Kidney (tissue), 14 donors: ENCODE results near the gene TCF7L2. TPM values are rescaled to one million over a fixed set of nuclear protein-coding genes. Genes with fewer than 3 reads are reported as not detected.

ENCODE experiments used
- DNase-seq, 5 donors: peaks; one replicate each; pipeline ENCODE4 v3.0.0-alpha.2; 2013 to 2020
- FAIRE-seq: peaks from 2 replicates; lab custom pipeline; 2012; peaks lifted over from hg19 to GRCh38; lab: Jason Lieb, UNC
- H3K27ac ChIP-seq, 2 donors: one replicate each; pipeline ENCODE4 v1.7.0; 2013; ENCODE audit warnings: low read depth in 2 of 2, low read length in 2 of 2, inconsistent platforms in 1 of 2
- H3K27me3 ChIP-seq: one replicate; pipeline ENCODE4 v1.7.1; 2013; ENCODE audit warnings: low read length, inconsistent platforms; ENCODE audit not compliant: control insufficient read depth, insufficient read depth
- H3K36me3 ChIP-seq, 3 donors: one replicate each; pipeline versions ENCODE4 v1.7.0 to v1.7.1; 2013; ENCODE audit warnings: low read length in 3 of 3, control low read depth in 1 of 3, inconsistent platforms in 1 of 3; ENCODE audit not compliant: insufficient read depth in 3 of 3, control insufficient read depth in 2 of 3
- H3K4me1 ChIP-seq, 3 donors: one replicate each; pipeline versions ENCODE4 v1.7.0 to v1.7.1; 2013; ENCODE audit warnings: low read length in 3 of 3, inconsistent platforms in 1 of 3, low read depth in 1 of 3; ENCODE audit not compliant: control insufficient read depth in 2 of 3, insufficient read depth in 2 of 3
- H3K4me3 ChIP-seq, 3 donors: one replicate each; pipeline versions ENCODE4 v1.7.0 to v1.8.1; 2013; ENCODE audit warnings: low read length in 3 of 3, control low read depth in 1 of 3, inconsistent platforms in 1 of 3
- H3K9ac ChIP-seq, 3 donors: one replicate each; pipeline versions ENCODE4 v1.7.0 to v1.7.1; 2013; ENCODE audit warnings: low read length in 3 of 3, control low read depth in 1 of 3, inconsistent platforms in 1 of 3
- H3K9me3 ChIP-seq, 3 donors: one replicate each; pipeline versions ENCODE4 v1.7.0 to v1.7.1; 2013; ENCODE audit warnings: low read length in 3 of 3, control low read depth in 1 of 3, inconsistent platforms in 1 of 3; ENCODE audit not compliant: control insufficient read depth in 2 of 3, insufficient read depth in 1 of 3
- CTCF ChIP-seq: IDR thresholded peaks from 3 replicates; pipeline ENCODE4 v1.5.1; 2012; ENCODE audit warnings: mild to moderate bottlenecking, moderate library complexity, borderline replicate concordance; ENCODE audit not compliant: insufficient read depth; ENCODE audit errors: extremely low read depth
- intact Hi-C: fragments of 100-400 bp; cut with DNase I; formaldehyde crosslinking; loops from one replicate; pipeline ENCODE4 v1.11.1; 2022
- polyA plus RNA-seq: library from polyadenylated mRNA; stranded (reverse); fragments of 350-450 nt; fragmentation: Illumina TruSeq; extraction: RNeasy Lipid Tissue Mini Kit (QIAGEN cat#74804); gene quantifications from one replicate; pipeline ENCODE4 v1.2.3, GENCODE V29; 2014; ENCODE audit warnings: low read depth, low replicate concordance; ENCODE audit not compliant: insufficient read depth
- total RNA-seq: library from RNA; stranded (reverse); fragmentation: NEBNext Ultra II Directional; extraction: Animal tissue kit (Norgen Biotek cat#: 25700); gene quantifications from one replicate; pipeline ENCODE4 v1.2.1, GENCODE V29; 2021
- donor health status: control.
- donor health status: control.
- donor health status: control.
- donor health status: control.
- donor health status: control.
- donor health status: DM: yes; HTN: yes; CAD: no.
- donor health status: Normal renal cell carcinoma (clear cell type).

TCF7L2 gene
- total and polyA plus RNA-seq, 2 donors from 2014 or later: 6.5 to 32.4 TPM

- DNase-seq (no peak), FAIRE-seq (no peak)
- TF ChIP-seq CTCF: no peak
- Histone ChIP-seq H3K9ac (no peak overlapping the region), H3K4me3 (no peak overlapping the region), H3K4me1 (peaks cover 0 to 7% (median 0%) of the 10 kb centered on the region in 3 donors), H3K9me3 (no peaks in the 10 kb centered on the region), H3K27ac (no peak overlapping the region), H3K36me3 (peaks cover 3 to 9% (median 4%) of the 10 kb centered on the region in 3 donors), H3K27me3 (no peaks in the 10 kb centered on the region)
- intact Hi-C loops: no loop called here
These were observed 19.5 kb downstream of the TCF7L2 start for GRCh38 chr10:112969542-112969941.

- Histone ChIP-seq H3K4me3 (no peak overlapping the region), H3K36me3 (peaks cover 3 to 9% (median 4%) of the 10 kb centered on the region in 3 donors), H3K9ac (no peak overlapping the region), H3K27me3 (no peaks in the 10 kb centered on the region), H3K9me3 (no peaks in the 10 kb centered on the region), H3K27ac (no peak overlapping the region), H3K4me1 (peaks cover 0 to 7% (median 0%) of the 10 kb centered on the region in 3 donors)
- intact Hi-C loops: no loop called here
- no peak for FAIRE-seq
- no peak for DNase-seq
- no peak for TF ChIP-seq CTCF
These were observed 20.0 kb downstream of the TCF7L2 start for GRCh38 chr10:112970021-112970420.

- Histone ChIP-seq H3K36me3 (peaks cover 3 to 5% (median 4%) of the 10 kb centered on the region in 3 donors), H3K9ac (no peak overlapping the region), H3K9me3 (no peaks in the 10 kb centered on the region), H3K27me3 (no peaks in the 10 kb centered on the region), H3K27ac (no peak overlapping the region), H3K4me3 (no peak overlapping the region), H3K4me1 (peaks cover 0 to 4% (median 0%) of the 10 kb centered on the region in 3 donors)
- FAIRE-seq: no peak
- no peak for DNase-seq
- TF ChIP-seq CTCF: no peak
- intact Hi-C loops: no loop called here
These were observed 22.6 kb downstream of the TCF7L2 start for GRCh38 chr10:112972606-112973005.

- peaks cover 0 to 4% (median 0%) of the 10 kb centered on the region in 3 donors for H3K4me1 ChIP-seq
- no peaks in the 10 kb centered on the region for H3K9me3 ChIP-seq
- H3K36me3 ChIP-seq: peaks cover 3 to 5% (median 4%) of the 10 kb centered on the region in 3 donors
- H3K9ac ChIP-seq: no peak overlapping the region
- H3K4me3 ChIP-seq: no peak overlapping the region
- H3K27ac ChIP-seq: no peak overlapping the region
- H3K27me3 ChIP-seq: no peaks in the 10 kb centered on the region
- FAIRE-seq (no peak), DNase-seq (no peak)
- intact Hi-C loops: no loop called here
- TF ChIP-seq CTCF: no peak
These were observed 23.0 kb downstream of the TCF7L2 start for GRCh38 chr10:112973046-112973445.
